ENCODE data around the gene RIPPLY3. TPM values are rescaled to one million over a fixed set of nuclear protein-coding genes. Genes with fewer than 3 reads are reported as not detected.
A peak's percentile ranks its signal among the peaks of the same experiment; 100 is the strongest.

Gene RIPPLY3
- total RNA-seq, 4 donors from 2014 or later, result not detected

GRCh38 chr21:36964398-36964797 is 42.1 kb upstream of the RIPPLY3 start:
- intact Hi-C loops (cut with DNase I), result loop anchor here (10.0 kb wide), 1 partner anchor 110 kb away; the partner anchor contains the start of genes PIGP and TTC3
- Histone ChIP-seq H3K27ac (replicated peaks in 1 of 4) (no peak overlapping the region), H3K4me1 (peaks cover 0 to 20% (median 15%) of the 10 kb centered on the region in 4 donors), H3K9me3 (no peaks in the 10 kb centered on the region), H3K36me3 (peaks cover 0 to 22% (median 14%) of the 10 kb centered on the region in 4 donors), H3K27me3 (no peaks in the 10 kb centered on the region), H3K4me3 (no peak overlapping the region)
- no peak for DNase-seq (ENCODE audit: extremely low spot score)
- WGBS, result 90% methylated on average over 4 of the region's 4 CpGs
- TF ChIP-seq CTCF (IDR thresholded peaks at IDR 0.05) (no peak), POLR2A (IDR thresholded peaks at IDR 0.05; ENCODE audit: low read depth) (no peak), EP300 (IDR thresholded peaks at IDR 0.05) (no peak), POLR2AphosphoS5 (IDR thresholded peaks at IDR 0.05) (no peak)

GRCh38 chr21:36964827-36965719 is 41.4 kb upstream of the RIPPLY3 start:
- intact Hi-C loops (cut with DNase I), result loop anchor here (10.0 kb wide), 1 partner anchor 110 kb away; the partner anchor contains the start of genes PIGP and TTC3
- Histone ChIP-seq H3K4me3 (peak overlapping the region in 2 of 4 donors; percentile 73 to 85), H3K27ac (replicated peaks in 1 of 4) (no peak overlapping the region)

GRCh38 chr21:36965720-36966065 is 40.8 kb upstream of the RIPPLY3 start:
- TF ChIP-seq EP300 (IDR thresholded peaks at IDR 0.05), result no peak
- TF ChIP-seq POLR2A (IDR thresholded peaks at IDR 0.05; ENCODE audit: low read depth), result no peak
- no peak for TF ChIP-seq CTCF (IDR thresholded peaks at IDR 0.05)
- Histone ChIP-seq H3K4me3 (peak overlapping the region; percentile 73 to 85 (median 79)), H3K9me3 (no peaks in the 10 kb centered on the region), H3K4me1 (peaks cover 0 to 20% (median 15%) of the 10 kb centered on the region in 4 donors), H3K27me3 (no peaks in the 10 kb centered on the region), H3K27ac (replicated peaks in 1 of 4) (peak overlapping the region; percentile 79 to 91 (median 90)), H3K36me3 (peaks cover 0 to 9% (median 7%) of the 10 kb centered on the region in 4 donors)
- no peak for DNase-seq (ENCODE audit: extremely low spot score)
- intact Hi-C loops (cut with DNase I), result loop anchor here (2.0 to 10.0 kb wide), 2 partner anchors 25 to 109 kb away; partner anchors contain the start of genes PIGP and TTC3
- WGBS, result 60% methylated on average over 10 of the region's 10 CpGs

More at GRCh38 chr21:36964827-36965719, 41.4 kb upstream of the RIPPLY3 start:
- Histone ChIP-seq H3K4me1 (peaks cover 0 to 20% (median 15%) of the 10 kb centered on the region in 4 donors), H3K27me3 (no peaks in the 10 kb centered on the region), H3K36me3 (peaks cover 0 to 15% (median 11%) of the 10 kb centered on the region in 4 donors), H3K9me3 (no peaks in the 10 kb centered on the region)
- 84% methylated on average over 8 of the region's 8 CpGs for whole genome bisulfite sequencing
- no peak for DNase-seq (ENCODE audit: extremely low spot score)
- no peak for TF ChIP-seq EP300 (IDR thresholded peaks at IDR 0.05)
- TF ChIP-seq CTCF (IDR thresholded peaks at IDR 0.05), result no peak
- no peak for TF ChIP-seq POLR2A (IDR thresholded peaks at IDR 0.05; ENCODE audit: low read depth)
- TF ChIP-seq POLR2AphosphoS5 (IDR thresholded peaks at IDR 0.05), result no peak

GRCh38 chr21:36966066-36966820 is 40.3 kb upstream of the RIPPLY3 start, which contains the start of gene HLCS:
HLCS (minus strand) TSS chr21:36966669; CDS start chr21:36966638, 31 bp downstream.
- Histone ChIP-seq H3K4me1 (peaks cover 0 to 20% (median 15%) of the 10 kb centered on the region in 4 donors), H3K9me3 (no peaks in the 10 kb centered on the region), H3K27me3 (no peaks in the 10 kb centered on the region), H3K27ac (replicated peaks in 1 of 4) (peak within 1 kb of the TSS; percentile 79 to 91 (median 90)), H3K4me3 (peak within 1 kb of the TSS; percentile 73 to 85 (median 79)), H3K36me3 (peaks cover 0 to 4% (median 2%) of the 10 kb centered on the region in 4 donors)
- intact Hi-C loops (cut with DNase I), result loop anchor here (2.0 to 10.0 kb wide), 2 partner anchors 25 to 109 kb away; partner anchors contain the start of genes PIGP and TTC3
- 0% methylated on average over 4 of the region's 101 CpGs for WGBS
- no peak for DNase-seq (ENCODE audit: extremely low spot score)
- TF ChIP-seq CTCF (IDR thresholded peaks at IDR 0.05), result peak in 1 of 3 experiments; percentile 40
- TF ChIP-seq POLR2AphosphoS5 (IDR thresholded peaks at IDR 0.05), result peak; percentile 4 to 42
- no peak for TF ChIP-seq EP300 (IDR thresholded peaks at IDR 0.05)

All from esophagus muscularis mucosa (tissue), 4 donors.